ENCODE measurements around the gene GPR108. TPM values are rescaled to one million over a fixed set of nuclear protein-coding genes. Genes with fewer than 3 reads are reported as not detected.

Gene GPR108
- total and polyA plus RNA-seq, 2 of the 13 experiments (the other 11 are each of a cell fraction or from before 2014, with no cell fraction given), result 36.4 to 63.0 TPM

- TF ChIP-seq, protein P1, sequence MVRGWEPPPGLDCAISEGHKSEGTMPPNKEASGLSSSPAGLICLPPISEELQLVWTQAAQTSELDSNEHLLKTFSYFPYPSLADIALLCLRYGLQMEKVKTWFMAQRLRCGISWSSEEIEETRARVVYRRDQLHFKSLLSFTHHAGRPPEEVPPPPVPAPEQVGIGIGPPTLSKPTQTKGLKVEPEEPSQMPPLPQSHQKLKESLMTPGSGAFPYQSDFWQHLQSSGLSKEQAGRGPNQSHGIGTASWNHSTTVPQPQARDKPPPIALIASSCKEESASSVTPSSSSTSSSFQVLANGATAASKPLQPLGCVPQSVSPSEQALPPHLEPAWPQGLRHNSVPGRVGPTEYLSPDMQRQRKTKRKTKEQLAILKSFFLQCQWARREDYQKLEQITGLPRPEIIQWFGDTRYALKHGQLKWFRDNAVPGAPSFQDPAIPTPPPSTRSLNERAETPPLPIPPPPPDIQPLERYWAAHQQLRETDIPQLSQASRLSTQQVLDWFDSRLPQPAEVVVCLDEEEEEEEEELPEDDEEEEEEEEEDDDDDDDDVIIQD (CRISPR knock-in tag; IDR thresholded peaks at IDR 0.05; ENCODE audit: low read depth), result no peak
- TF ChIP-seq MLLT10 (CRISPR knock-in tag; IDR thresholded peaks at IDR 0.05), result no peak
- no peak for TF ChIP-seq ZNF235 (CRISPR knock-in tag; IDR thresholded peaks at IDR 0.05; ENCODE audit: borderline replicate concordance)
- TF ChIP-seq CREB1 (IDR thresholded peaks at IDR 0.05), result no peak
- TF ChIP-seq CREB1 (CRISPR knock-in tag; IDR thresholded peaks at IDR 0.05), result no peak
- 0 out of 4 replicates have a peak, but pooled peaks of 1 of the 2 experiments have one; percentile 15 for TF ChIP-seq POLR2A (IDR thresholded peaks at IDR 0.05; ENCODE audit: insufficient read depth in 1 of 2, low read depth in 2 of 2, low read length in 2 of 2)
- no peak for TF ChIP-seq SAP130 (CRISPR knock-in tag; IDR thresholded peaks at IDR 0.05; ENCODE audit: low read depth)
- peak; percentile 97 for TF ChIP-seq AGO2 (optimal IDR thresholded peaks at IDR 0.05; ENCODE audit: low read depth, low read length)
- no peak for TF ChIP-seq ZNF264 (CRISPR knock-in tag; IDR thresholded peaks at IDR 0.05)
- TF ChIP-seq RAD51 (IDR thresholded peaks at IDR 0.05; ENCODE audit: borderline replicate concordance), result no peak
- TF ChIP-seq POLR2G (IDR thresholded peaks at IDR 0.05; ENCODE audit: low read depth, low read length), result peak; percentile 47
Measured at GRCh38 chr19:6694147-6694815, 43.1 kb downstream of the GPR108 start (continued).

- POLR2A ChIA-PET, result no interaction called here
- no peak overlapping the region for H3K27ac ChIP-seq (ENCODE audit: extremely low read length, insufficient read depth, low read length)
- H3K36me3 ChIP-seq (replicated peaks in 1 of 2; ENCODE audit: control insufficient read depth in 1 of 2, insufficient read depth in 2 of 2, low read length in 2 of 2), result peaks cover 44 to 85% of the 10 kb centered on the region in 2 experiments
- H4K20me1 ChIP-seq (ENCODE audit: insufficient read depth, low read length), result peaks cover 66% of the 10 kb centered on the region
- DNase-seq (ENCODE audit: low spot score) (peak; percentile 36), FAIRE-seq (no peak), ATAC-seq (peak; percentile 32)
- in situ Hi-C loops (cut with HindIII; ENCODE audit: extremely low pct_ligation_motif_present, low pct_unique_long_range_greater_than_20kb) (no loop called here), intact Hi-C loops (cut with micrococcal nuclease; ENCODE audit: unreplicated experiment) (no loop called here)
- no peaks in the 10 kb centered on the region for H3K27me3 ChIP-seq (ENCODE audit: control insufficient read depth in 1 of 2, insufficient read depth in 2 of 2, low read length in 2 of 2)
- H3K79me2 ChIP-seq (ENCODE audit: insufficient read depth, low read length), result no peaks in the 10 kb centered on the region
- H3K4me3 ChIP-seq (replicated peaks in 1 of 3; ENCODE audit: insufficient read depth in 1 of 3, low read depth in 2 of 3, low read length in 3 of 3), result no peak overlapping the region
- H3K9ac ChIP-seq (ENCODE audit: insufficient read depth, low read depth, low read length), result no peak overlapping the region
- no peaks in the 10 kb centered on the region for H3K9me3 ChIP-seq (ENCODE audit: low read length)
- no peak overlapping the region for H3K4me2 ChIP-seq (ENCODE audit: low read depth, low read length)
- WGBS (ENCODE audit: low lambda C conversion rate), result 91% methylated on average over 5 of the region's 7 CpGs
- CTCF ChIA-PET (ENCODE audit: low intra/inter-chr PET ratio, low total read pairs), result no interaction called here
- no TSS peak for BruUV-seq (replicated peaks)
- TF ChIP-seq SSRP1 (CRISPR knock-in tag; IDR thresholded peaks at IDR 0.05), result 0 out of 2 replicates have a peak, but pooled peaks have one; percentile 20
- peak; percentile 12 for TF ChIP-seq RBM22 (optimal IDR thresholded peaks at IDR 0.05; ENCODE audit: low read length)
- 0 out of 2 replicates have a peak, but pooled peaks have one; percentile 46 for TF ChIP-seq POLR2AphosphoS2 (IDR thresholded peaks at IDR 0.05; ENCODE audit: low read depth, low read length)
- peak; percentile 5; the same call in 1 of the 2 replicates for TF ChIP-seq SALL1 (CRISPR knock-in tag; IDR thresholded peaks at IDR 0.05)
- no peak for TF ChIP-seq SIN3A (IDR thresholded peaks at IDR 0.05; ENCODE audit: borderline replicate concordance, low read depth, low read length)
- 0 out of 4 replicates have a peak, but pooled peaks of 1 of the 2 experiments have one; percentile 25 for TF ChIP-seq POLR2A (IDR thresholded peaks at IDR 0.05; ENCODE audit: insufficient read depth in 1 of 2, low read depth in 2 of 2, low read length in 2 of 2)
- no peak for TF ChIP-seq SMYD3 (CRISPR knock-in tag; IDR thresholded peaks at IDR 0.05)
- peak; percentile 52 for TF ChIP-seq POLR2G (IDR thresholded peaks at IDR 0.05; ENCODE audit: low read depth, low read length)
- TF ChIP-seq ZNF484 (CRISPR knock-in tag; IDR thresholded peaks at IDR 0.05; ENCODE audit: borderline replicate concordance, low read depth), result no peak
- TF ChIP-seq SP2 (CRISPR knock-in tag; IDR thresholded peaks at IDR 0.05), result peak; percentile 5; the same call in 1 of the 2 replicates
- TF ChIP-seq, protein P2, sequence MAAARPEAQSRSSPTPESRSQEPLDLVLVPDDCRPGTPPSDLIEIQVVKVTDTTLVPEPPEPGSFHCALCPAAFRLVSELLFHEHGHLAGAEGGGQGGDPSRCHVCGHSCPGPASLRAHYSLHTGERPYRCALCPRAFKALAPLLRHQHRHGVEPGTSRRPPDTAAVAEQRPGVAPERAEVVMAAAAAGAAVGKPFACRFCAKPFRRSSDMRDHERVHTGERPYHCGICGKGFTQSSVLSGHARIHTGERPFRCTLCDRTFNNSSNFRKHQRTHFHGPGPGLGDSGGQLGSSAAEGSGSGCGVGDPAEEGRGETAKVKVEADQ (CRISPR knock-in tag; IDR thresholded peaks at IDR 0.05; ENCODE audit: borderline replicate concordance), result no peak
- no peak for TF ChIP-seq SIX4 (CRISPR knock-in tag; IDR thresholded peaks at IDR 0.05)
- TF ChIP-seq TOPORS (CRISPR knock-in tag; IDR thresholded peaks at IDR 0.05), result no peak
- no peaks in the 10 kb centered on the region for H3K4me1 ChIP-seq (ENCODE audit: insufficient read depth, low read length)
- H2AFZ ChIP-seq (ENCODE audit: low read length), result no peak overlapping the region
Measured at GRCh38 chr19:6693681-6694080, 43.7 kb downstream of the GPR108 start.
